ENCODE results near the gene IGF2R.
"Not testable (repeated sequence)": the region's sequence is repeated elsewhere in the genome, so short reads cannot be mapped to it uniquely, and the experiment has no call there.

IGF2R gene

GRCh38 chr6:160110586-160111123 is 141.8 kb downstream of the IGF2R start:
- no peak for DNase-seq

GRCh38 chr6:160111806-160112205 is 142.9 kb downstream of the IGF2R start:
- no peak for DNase-seq

GRCh38 chr6:160112628-160113299 is 143.9 kb downstream of the IGF2R start:
- DNase-seq = no peak

GRCh38 chr6:160114536-160114935 is 145.7 kb downstream of the IGF2R start:
- DNase-seq = not testable (repeated sequence)

GRCh38 chr6:160115421-160115820 is 146.5 kb downstream of the IGF2R start:
- no peak for DNase-seq

GRCh38 chr6:160116411-160116810 is 147.5 kb downstream of the IGF2R start:
- DNase-seq = no peak

GRCh38 chr6:160117137-160117536 is 148.3 kb downstream of the IGF2R start:
- no peak for DNase-seq

GRCh38 chr6:160118620-160119229 is 149.8 kb downstream of the IGF2R start:
- no peak for DNase-seq

- DNase-seq = no peak
Observed at GRCh38 chr6:160120087-160120486, 151.2 kb downstream of the IGF2R start.

GRCh38 chr6:160121558-160121957 is 152.7 kb downstream of the IGF2R start, which contains the start of gene SLC22A1:
Gene SLC22A1 (plus strand): TSS chr6:160121815. CDS start chr6:160121936, 121 bp downstream.
- no peak for DNase-seq

- no peak for DNase-seq
Observed at GRCh38 chr6:160121981-160122380, 153.1 kb downstream of the IGF2R start.

- DNase-seq = no peak
Observed at GRCh38 chr6:160122744-160123143, 153.9 kb downstream of the IGF2R start.

GRCh38 chr6:160124007-160124406 is 155.1 kb downstream of the IGF2R start:
- no peak for DNase-seq

GRCh38 chr6:160124605-160125004 is 155.7 kb downstream of the IGF2R start:
- no peak for DNase-seq

GRCh38 chr6:160125105-160125504 is 156.2 kb downstream of the IGF2R start:
- DNase-seq = not testable (repeated sequence)

- no peak for DNase-seq
Observed at GRCh38 chr6:160127270-160128124, 158.6 kb downstream of the IGF2R start.

GRCh38 chr6:160128125-160128683 is 159.3 kb downstream of the IGF2R start:
- DNase-seq = no peak

- no peak for DNase-seq
Observed at GRCh38 chr6:160128879-160129516, 160.1 kb downstream of the IGF2R start.

GRCh38 chr6:160129881-160130615 is 161.2 kb downstream of the IGF2R start:
- no peak for DNase-seq

- DNase-seq = no peak
Observed at GRCh38 chr6:160130729-160131484, 162.0 kb downstream of the IGF2R start.
